ENCODE results near the gene RAB32. TPM values are rescaled to one million over a fixed set of nuclear protein-coding genes. Genes with fewer than 3 reads are reported as not detected.
"Not testable (repeated sequence)": the region's sequence is repeated elsewhere in the genome, so short reads cannot be mapped to it uniquely, and the experiment has no call there.

The RAB32 gene
- 5.3 TPM for total RNA-seq
- long read RNA-seq, transcript RAB32-201 (3 exons, 1,217 nt): major isoform, 12 of 12 reads
- long read RNA-seq, partial matches to known transcripts: 0 of 12 reads
- long read RNA-seq, other reads (novel, unspliced or antisense): 0 of 12 reads

DNA sequence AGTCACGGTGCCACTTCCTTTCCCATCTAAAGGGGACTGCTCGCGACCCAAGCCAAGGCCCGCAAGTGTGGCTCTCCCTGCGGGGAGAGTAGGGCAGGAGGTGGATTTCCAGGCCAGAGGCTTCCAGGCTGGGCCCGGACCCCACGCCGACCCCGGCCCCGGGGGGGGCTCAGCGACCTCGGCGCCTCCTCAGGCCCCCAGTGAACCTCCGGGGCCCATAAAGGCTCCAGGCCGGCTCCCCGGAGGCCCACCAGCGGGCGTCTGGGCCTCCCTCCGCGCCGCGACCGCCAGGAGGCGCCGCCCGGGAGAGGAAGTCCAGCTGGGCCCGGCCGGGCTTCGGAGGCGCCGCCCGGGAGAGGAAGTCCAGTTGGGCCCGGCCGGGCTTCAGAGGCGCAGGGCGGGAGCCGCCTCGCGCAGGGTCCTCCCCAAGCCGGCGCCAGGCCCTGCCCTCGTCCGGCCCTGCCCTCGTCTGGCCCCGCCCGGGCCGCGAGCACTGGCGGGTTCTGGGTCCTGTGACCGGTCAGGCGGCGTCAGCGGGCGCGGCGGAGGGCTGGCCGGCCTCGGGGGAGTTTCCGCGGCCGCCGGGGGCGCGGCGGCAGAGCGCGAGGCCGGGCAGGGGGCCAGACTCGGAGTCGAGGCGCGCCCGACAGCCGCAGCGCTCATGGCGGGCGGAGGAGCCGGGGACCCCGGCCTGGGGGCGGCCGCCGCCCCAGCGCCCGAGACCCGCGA is at the start of gene RAB32:
RAB32 (plus strand) TSS at position 623 of the 729 bp plus-strand sequence; CDS start at position 662, 39 bp downstream.
- DNase-seq (peak; percentile 97), ATAC-seq (peak; percentile 99)
- intact Hi-C loops (cut with micrococcal nuclease): no loop called here

- DNase-seq: no peak
- no peak for ATAC-seq
- intact Hi-C loops (cut with micrococcal nuclease): no loop called here
Measured at GRCh38 chr6:146498309-146498708, 45.3 kb upstream of the RAB32 start.

- ATAC-seq (no peak), DNase-seq (no peak)
- intact Hi-C loops (cut with micrococcal nuclease): no loop called here
Measured at GRCh38 chr6:146503096-146503495, 40.5 kb upstream of the RAB32 start.

- ATAC-seq: no peak
- intact Hi-C loops (cut with micrococcal nuclease): no loop called here
- DNase-seq: no peak
Measured at GRCh38 chr6:146515212-146515611, 28.4 kb upstream of the RAB32 start.

DNA sequence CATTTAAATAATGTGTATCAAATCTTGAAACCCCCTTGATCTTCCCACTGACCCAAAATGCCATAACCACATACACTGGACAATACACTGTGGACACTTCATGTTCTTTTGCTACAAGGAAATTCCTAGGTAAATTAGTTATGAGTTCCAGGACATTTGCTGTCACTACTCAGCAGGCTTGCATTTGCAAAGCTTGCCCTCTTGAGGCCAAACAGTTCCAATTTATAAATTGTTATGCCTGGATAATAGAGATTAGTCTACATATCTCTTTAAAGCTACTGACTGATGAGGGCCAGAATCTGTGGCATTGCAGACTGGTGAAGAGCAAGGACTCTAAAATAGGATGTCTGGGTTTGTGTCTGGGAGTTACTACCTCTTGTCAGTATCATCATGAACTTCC is 17.4 kb upstream of the RAB32 start:
- DNase-seq (no peak), ATAC-seq (no peak)
- intact Hi-C loops (cut with micrococcal nuclease): no loop called here

DNA sequence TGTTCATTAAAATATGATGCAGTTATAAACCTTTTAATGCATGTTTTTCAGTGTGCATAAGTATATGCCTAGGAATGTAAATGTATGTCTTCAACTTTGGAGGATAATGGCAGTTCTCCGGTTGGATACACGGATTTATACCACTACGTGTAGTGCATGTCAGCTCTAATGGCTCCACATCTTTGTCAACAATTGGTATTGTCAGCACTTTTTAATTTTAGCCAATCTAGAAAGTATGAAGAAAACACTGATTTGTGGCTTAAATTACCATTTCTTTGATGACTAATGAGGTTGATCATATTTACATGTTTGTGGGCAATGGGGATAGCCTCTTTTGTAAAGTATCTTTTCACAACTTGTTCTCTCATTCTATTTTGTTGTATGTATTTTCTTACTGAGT is 10.9 kb upstream of the RAB32 start:
- intact Hi-C loops (cut with micrococcal nuclease): no loop called here
- DNase-seq (no peak), ATAC-seq (no peak)

DNA sequence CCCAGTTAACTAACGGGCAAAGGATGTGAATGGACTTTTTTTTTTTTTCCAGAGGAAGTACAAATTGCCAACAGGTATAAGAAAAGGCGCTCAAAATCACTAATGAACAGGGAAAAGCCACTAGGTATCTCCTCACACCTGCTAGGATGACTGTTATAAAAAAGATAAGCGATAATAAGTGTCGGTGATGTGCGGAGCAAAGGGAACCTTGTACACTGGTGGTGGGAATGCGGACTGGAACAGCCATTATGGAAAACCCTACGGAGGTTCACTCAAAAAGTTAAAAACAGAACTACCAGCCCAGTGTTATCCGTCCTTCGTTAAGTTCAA is 787 bp upstream of the RAB32 start:
- ATAC-seq: no peak
- DNase-seq: no peak
- intact Hi-C loops (cut with micrococcal nuclease): no loop called here

DNA sequence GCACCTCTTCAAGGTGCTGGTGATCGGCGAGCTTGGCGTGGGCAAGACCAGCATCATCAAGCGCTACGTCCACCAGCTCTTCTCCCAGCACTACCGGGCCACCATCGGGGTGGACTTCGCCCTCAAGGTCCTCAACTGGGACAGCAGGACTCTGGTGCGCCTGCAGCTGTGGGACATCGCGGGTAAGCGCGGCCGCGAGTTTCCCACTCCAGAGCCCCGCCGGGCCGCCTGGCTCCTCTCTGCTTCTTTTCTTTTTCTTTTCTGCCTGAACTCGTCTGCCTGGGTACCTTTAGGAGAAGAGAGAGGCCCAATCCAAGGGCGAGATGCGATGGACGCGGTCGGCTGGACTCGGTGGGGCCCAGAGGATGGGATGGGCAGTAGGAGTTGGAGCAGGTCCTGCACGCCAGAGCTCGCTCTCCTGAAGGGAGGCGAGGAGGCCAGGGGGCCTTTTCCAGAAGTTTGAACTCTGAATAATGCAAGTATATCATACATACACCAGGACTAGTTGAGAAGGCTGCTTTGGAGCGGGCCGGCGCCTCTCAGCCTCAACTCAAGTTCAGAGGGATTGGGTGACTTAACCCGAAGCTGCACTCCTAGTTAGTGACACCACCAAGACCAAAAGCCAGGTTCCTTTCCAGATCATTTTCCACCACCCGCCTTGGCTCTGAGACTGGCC is 445 bp downstream of the RAB32 start:
- DNase-seq (no peak), ATAC-seq (peak; percentile 12)
- intact Hi-C loops (cut with micrococcal nuclease): no loop called here

- intact Hi-C loops (cut with micrococcal nuclease): no loop called here
- DNase-seq: no peak
Measured at GRCh38 chr6:146544616-146545182, 1.1 kb downstream of the RAB32 start.

GRCh38 chr6:146545581-146545980 is 1.9 kb downstream of the RAB32 start:
- ATAC-seq (no peak), DNase-seq (no peak)
- intact Hi-C loops (cut with micrococcal nuclease): no loop called here

More at GRCh38 chr6:146544616-146545182, 1.1 kb downstream of the RAB32 start:
- ATAC-seq: no peak

- intact Hi-C loops (cut with micrococcal nuclease): no loop called here
- ATAC-seq (peak; percentile 22), DNase-seq (no peak)
Measured at GRCh38 chr6:146546443-146547043, 2.9 kb downstream of the RAB32 start.

DNA sequence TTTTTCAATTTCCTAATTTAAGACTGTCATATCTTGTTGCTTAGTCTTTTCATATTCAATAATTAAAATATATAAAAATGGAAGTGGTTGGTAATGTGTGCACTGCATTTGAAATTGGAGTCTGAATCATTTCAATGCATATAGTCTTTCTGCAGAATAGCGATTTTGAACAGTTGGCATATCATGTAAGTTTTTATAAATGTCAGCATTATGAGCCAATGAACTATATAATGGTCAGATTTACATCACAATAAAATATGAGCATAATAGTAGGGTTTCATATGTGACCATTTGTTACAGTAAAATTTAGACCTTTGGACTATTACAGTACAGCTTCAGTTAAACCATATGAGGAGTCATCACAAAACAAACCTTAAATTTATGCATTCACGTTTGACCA is 4.3 kb downstream of the RAB32 start:
- intact Hi-C loops (cut with micrococcal nuclease): no loop called here
- no peak for ATAC-seq
- no peak for DNase-seq

- DNase-seq (no peak), ATAC-seq (no peak)
- intact Hi-C loops (cut with micrococcal nuclease): no loop called here
Measured at GRCh38 chr6:146548898-146549374, 5.3 kb downstream of the RAB32 start.

GRCh38 chr6:146550911-146551310 is 7.3 kb downstream of the RAB32 start:
- intact Hi-C loops (cut with micrococcal nuclease): no loop called here
- peak; percentile 70 for ATAC-seq
- DNase-seq: no peak

- intact Hi-C loops (cut with micrococcal nuclease): no loop called here
- ATAC-seq: no peak
- DNase-seq: no peak
Measured at GRCh38 chr6:146551545-146551944, 7.9 kb downstream of the RAB32 start.

DNA sequence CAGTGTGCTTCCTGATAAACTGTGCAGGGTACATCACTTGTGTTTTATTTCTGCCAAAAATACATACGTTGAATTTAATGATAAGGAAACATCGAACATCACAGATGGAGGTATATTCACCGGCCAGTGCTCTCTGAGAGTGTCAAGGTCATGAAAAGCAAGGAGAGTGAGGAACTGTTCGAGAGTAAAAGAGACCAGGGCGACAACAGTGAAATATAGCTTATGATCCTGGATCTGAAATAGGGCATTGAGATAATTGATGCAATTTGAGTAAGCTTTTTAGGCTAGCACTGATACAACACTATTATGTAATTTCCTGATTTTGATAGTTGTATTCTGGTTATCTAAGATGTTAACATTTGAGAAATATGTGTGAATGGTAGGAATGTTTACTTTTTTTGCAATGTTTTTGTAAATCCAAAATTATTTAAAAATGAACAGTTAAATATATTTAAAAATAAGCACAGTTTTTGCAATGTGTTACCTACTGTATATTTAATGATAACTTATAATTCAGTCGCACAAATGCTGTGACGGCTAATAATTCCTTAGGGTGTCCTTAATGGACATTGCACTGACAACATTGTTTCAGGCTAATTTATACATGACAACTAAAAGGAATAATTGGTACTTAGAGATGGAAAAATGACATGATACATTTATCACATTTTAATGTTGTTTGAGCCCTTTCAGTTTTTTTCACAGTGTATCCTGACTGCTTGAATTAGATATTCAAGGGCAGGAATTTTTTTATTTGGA is 9.9 kb downstream of the RAB32 start:
- intact Hi-C loops (cut with micrococcal nuclease): no loop called here
- DNase-seq (no peak), ATAC-seq (no peak)

GRCh38 chr6:146560607-146561006 is 17.0 kb downstream of the RAB32 start:
- intact Hi-C loops (cut with micrococcal nuclease): no loop called here
- no peak for DNase-seq
- no peak for ATAC-seq

GRCh38 chr6:146566661-146567060 is 23.0 kb downstream of the RAB32 start:
- not testable (repeated sequence) for ATAC-seq

DNA sequence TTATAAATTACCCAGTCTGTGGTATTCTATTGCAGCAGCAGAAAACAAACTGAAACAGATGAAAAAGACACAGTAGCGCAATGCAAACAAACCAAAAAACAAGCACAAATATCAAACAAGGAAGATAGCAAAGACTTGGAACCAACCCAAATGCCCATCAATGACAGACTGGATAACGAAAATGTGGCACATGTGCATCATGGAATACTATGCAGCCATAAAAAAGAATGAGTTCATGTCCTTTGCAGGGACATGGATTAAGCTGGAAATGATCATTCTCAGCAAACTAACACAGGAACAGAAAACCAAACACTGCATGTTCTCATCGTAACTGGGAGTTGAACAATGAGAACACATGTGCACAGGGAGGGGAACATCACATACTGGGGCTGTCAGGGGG is 25.0 kb downstream of the RAB32 start:
- ATAC-seq; DNase-seq; intact Hi-C loops (cut with micrococcal nuclease): not testable (repeated sequence)

More at GRCh38 chr6:146566661-146567060, 23.0 kb downstream of the RAB32 start:
- DNase-seq; intact Hi-C loops (cut with micrococcal nuclease): not testable (repeated sequence)

All from left ventricle myocardium superior (tissue), 1 donor.